ENCODE results near the gene BMX.
A peak's percentile ranks its signal among the peaks of the same experiment; 100 is the strongest.

BMX gene

DNA sequence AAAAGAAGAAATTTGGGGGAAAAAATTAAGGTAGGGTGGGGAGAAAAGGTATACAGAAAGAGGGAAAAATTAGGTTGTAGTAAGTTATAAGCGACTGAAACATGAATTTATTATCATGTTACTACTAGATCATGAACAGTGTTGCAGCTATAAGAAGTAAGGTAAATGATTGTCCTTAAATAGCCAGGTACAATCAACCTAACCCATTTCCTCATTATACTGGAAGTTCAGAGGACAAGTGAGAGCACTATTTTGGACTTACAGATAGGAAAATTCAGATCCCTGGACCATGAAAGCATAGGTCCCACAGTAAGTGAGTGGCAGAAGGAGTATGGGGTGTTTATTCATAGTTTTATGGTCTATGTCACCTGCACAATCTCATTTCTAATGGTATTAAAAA lies 31.0 kb upstream of the BMX start:
- in situ Hi-C loops (cut with MboI; ENCODE audit: low pct_unique_long_range_greater_than_20kb, low sequenced_read_pairs, unreplicated experiment) = loop anchor here (10.0 kb wide), 1 partner anchor 125 kb away; no protein-coding TSS in a partner anchor

DNA sequence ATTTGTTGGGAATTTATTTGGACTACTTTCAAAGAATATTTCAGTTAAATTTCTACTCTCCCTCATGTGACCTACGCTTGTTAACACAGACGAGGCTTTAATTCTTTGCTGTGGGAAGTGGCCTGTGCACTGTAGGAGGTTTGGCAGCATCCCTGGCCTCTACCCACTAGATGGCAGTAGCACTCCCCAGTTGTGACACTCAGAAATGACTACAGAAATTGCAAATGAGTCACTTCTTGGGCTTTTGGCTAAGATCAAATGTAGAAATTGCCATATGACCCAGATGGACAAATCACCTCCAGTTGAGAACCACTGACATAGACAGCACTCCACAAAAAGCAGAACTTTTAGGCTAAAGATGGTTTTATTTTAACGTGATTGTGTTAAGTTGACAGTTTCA lies 29.6 kb upstream of the BMX start:
- peak; percentile 46 for DNase-seq (ENCODE audit: low spot score)
- TF ChIP-seq CTCF (IDR thresholded peaks at IDR 0.05; ENCODE audit: extremely low read depth, insufficient read depth, missing control alignments) = peak; percentile 84
- in situ Hi-C loops (cut with MboI; ENCODE audit: low pct_unique_long_range_greater_than_20kb, low sequenced_read_pairs, unreplicated experiment) = no loop called here

More for the DNA sequence above, 31.0 kb upstream of the BMX start:
- no peak for DNase-seq (ENCODE audit: low spot score)
- no peak for TF ChIP-seq CTCF (IDR thresholded peaks at IDR 0.05; ENCODE audit: extremely low read depth, insufficient read depth, missing control alignments)

DNA sequence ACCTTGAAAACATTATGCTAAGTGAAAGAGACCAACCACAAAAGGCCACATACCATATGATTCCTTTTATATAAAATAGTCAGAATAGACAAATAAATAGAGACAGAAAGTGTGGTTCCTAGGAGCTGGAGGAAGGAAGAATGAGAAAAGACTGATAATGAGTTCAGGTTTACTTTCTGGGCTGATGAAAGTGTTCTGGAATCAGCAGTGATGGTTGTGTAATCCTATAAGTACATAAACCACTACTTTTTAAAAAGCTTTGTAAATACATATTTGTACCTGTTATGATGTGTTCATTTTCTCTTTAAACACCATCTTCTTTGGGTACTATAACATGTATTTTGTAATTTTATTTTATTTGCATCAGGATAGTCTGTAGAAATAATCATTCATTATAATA lies 28.1 kb upstream of the BMX start:
- no peak for DNase-seq (ENCODE audit: low spot score)
- TF ChIP-seq CTCF (IDR thresholded peaks at IDR 0.05; ENCODE audit: extremely low read depth, insufficient read depth, missing control alignments) = no peak
- in situ Hi-C loops (cut with MboI; ENCODE audit: low pct_unique_long_range_greater_than_20kb, low sequenced_read_pairs, unreplicated experiment) = no loop called here

GRCh38 chrX:15474028-15474427 lies 26.6 kb upstream of the BMX start:
- no peak for TF ChIP-seq CTCF (IDR thresholded peaks at IDR 0.05; ENCODE audit: extremely low read depth, insufficient read depth, missing control alignments)
- no peak for DNase-seq (ENCODE audit: low spot score)
- in situ Hi-C loops (cut with MboI; ENCODE audit: low pct_unique_long_range_greater_than_20kb, low sequenced_read_pairs, unreplicated experiment) = no loop called here

- TF ChIP-seq CTCF (IDR thresholded peaks at IDR 0.05; ENCODE audit: extremely low read depth, insufficient read depth, missing control alignments) = no peak
- in situ Hi-C loops (cut with MboI; ENCODE audit: low pct_unique_long_range_greater_than_20kb, low sequenced_read_pairs, unreplicated experiment) = loop anchor here (25.0 kb wide), 1 partner anchor 187 kb away; the partner anchor contains the start of gene CLTRN
- no peak for DNase-seq (ENCODE audit: low spot score)
These were observed 25.6 kb upstream of the BMX start for GRCh38 chrX:15475021-15475420.

- in situ Hi-C loops (cut with MboI; ENCODE audit: low pct_unique_long_range_greater_than_20kb, low sequenced_read_pairs, unreplicated experiment) = loop anchor here (25.0 kb wide), 1 partner anchor 187 kb away; the partner anchor contains the start of gene CLTRN
- no peak for TF ChIP-seq CTCF (IDR thresholded peaks at IDR 0.05; ENCODE audit: extremely low read depth, insufficient read depth, missing control alignments)
- no peak for DNase-seq (ENCODE audit: low spot score)
These were observed 25.1 kb upstream of the BMX start for GRCh38 chrX:15475486-15475885.

DNA sequence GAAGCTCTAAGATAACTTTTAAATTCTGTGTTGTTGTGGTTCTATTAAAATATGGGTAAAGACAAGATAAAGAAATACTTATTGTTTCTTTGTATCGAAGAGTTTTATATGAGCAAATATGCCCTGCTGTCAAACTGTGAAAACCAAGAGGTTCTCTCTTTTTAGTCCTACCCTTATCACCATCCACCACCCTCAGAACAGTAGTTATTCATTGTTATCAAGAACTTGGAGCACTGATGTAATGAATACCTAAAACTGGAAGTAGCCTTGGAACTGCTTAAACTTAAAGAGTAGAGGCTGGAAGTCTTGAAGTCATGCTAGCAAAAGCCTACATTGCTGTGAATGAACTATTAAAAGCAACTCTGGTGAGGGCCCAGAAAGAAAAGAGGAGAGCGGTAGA lies 16.7 kb upstream of the BMX start:
- in situ Hi-C loops (cut with MboI; ENCODE audit: low pct_unique_long_range_greater_than_20kb, low sequenced_read_pairs, unreplicated experiment) = loop anchor here (25.0 kb wide), 1 partner anchor 178 kb away; the partner anchor contains the start of gene CLTRN
- no peak for DNase-seq (ENCODE audit: low spot score)
- TF ChIP-seq CTCF (IDR thresholded peaks at IDR 0.05; ENCODE audit: extremely low read depth, insufficient read depth, missing control alignments) = no peak

Measured in GM13977 (cell line).